Activated B cell treated with CpG ODN at 0.5 μM for 24 hours (primary cell): Measurements from ENCODE around the gene MAP6. TPM values are rescaled to one million over a fixed set of nuclear protein-coding genes. Genes with fewer than 3 reads are reported as not detected.

ENCODE experiments used
- ATAC-seq: fragments of 200-7000 bp; cut with Tn5 transposase; one replicate; pipeline ENCODE4 v1.10.0; 2021; ENCODE audit warnings: low read depth, mild to moderate bottlenecking, moderate library complexity
- CTCF ChIA-PET: fragments of 350-600 bp; sonication (Branson Sonifier 250); formaldehyde crosslinking; loops from one replicate; lab custom pipeline; 2021; ENCODE audit warnings: antibody characterized with exemption; lab: Charles Lee
- POLR2A ChIA-PET: fragments of 350-600 bp; sonication (Branson Sonifier 250); formaldehyde crosslinking; loops from one replicate; lab custom pipeline; 2021; ENCODE audit warnings: antibody characterized with exemption; lab: Charles Lee
- DNase-seq: peaks from one replicate; pipeline ENCODE4 v3.0.0; 2022
- H3K27ac Mint-ChIP-seq: one replicate; pipeline ENCODE4 v1.8.0; 2020; ENCODE audit warnings: mixed read lengths
- H3K27me3 Mint-ChIP-seq: one replicate; pipeline ENCODE4 v1.8.0; 2021; ENCODE audit warnings: mixed read lengths
- H3K36me3 Mint-ChIP-seq: one replicate; pipeline ENCODE4 v1.8.0; 2021; ENCODE audit warnings: low read depth, mixed read lengths
- H3K4me1 Mint-ChIP-seq: one replicate; pipeline ENCODE4 v1.8.0; 2021; ENCODE audit warnings: mixed read lengths
- H3K4me3 Mint-ChIP-seq: one replicate; pipeline ENCODE4 v1.8.0; 2020; ENCODE audit warnings: mild to moderate bottlenecking, mixed read lengths
- H3K9me3 Mint-ChIP-seq: one replicate; pipeline ENCODE4 v1.8.0; 2020; ENCODE audit warnings: mixed read lengths
- CTCF ChIP-seq: fragments of 200-600 bp; IDR thresholded peaks from one replicate; pipeline ENCODE4 v1.8.0; 2022; ENCODE audit warnings: antibody characterized with exemption, mild to moderate bottlenecking
- intact Hi-C: fragments of 100-400 bp; cut with micrococcal nuclease; formaldehyde crosslinking; loops from one replicate; pipeline ENCODE4 v1.15.1; 2024
- total RNA-seq: library from RNA; stranded (reverse); gene quantifications from 2 replicates; pipeline ENCODE4 v1.2.3, GENCODE V29; 2022

Gene MAP6
- total RNA-seq, 1 donor from 2014 or later, result 0.40 TPM

- POLR2A ChIA-PET, result interaction anchor here (0.5 kb wide), 1 partner anchor 553 kb away, joined by 3 read pairs; no protein-coding TSS in a partner anchor
- TF ChIP-seq CTCF, result no peak
- Mint-ChIP-seq H3K36me3 (no peaks in the 10 kb centered on the region), H3K9me3 (no peaks in the 10 kb centered on the region), H3K27me3 (peaks cover 4% of the 10 kb centered on the region), H3K4me1 (peaks cover 20% of the 10 kb centered on the region), H3K27ac (no peak overlapping the region), H3K4me3 (no peak overlapping the region)
- ATAC-seq (no peak), DNase-seq (no peak)
- intact Hi-C loops, result no loop called here
- CTCF ChIA-PET, result interaction anchor here (0.6 to 1.4 kb wide), 2 partner anchors 112 to 991 kb away, joined by 3 to 4 read pairs; no protein-coding TSS in a partner anchor
These were observed 74.6 kb downstream of the MAP6 start for GRCh38 chr11:75594211-75594610.

GRCh38 chr11:75593286-75593915 is 75.4 kb downstream of the MAP6 start:
- Mint-ChIP-seq H3K36me3 (no peaks in the 10 kb centered on the region), H3K27ac (no peak overlapping the region), H3K4me1 (peaks cover 16% of the 10 kb centered on the region), H3K27me3 (peaks cover 4% of the 10 kb centered on the region), H3K9me3 (no peaks in the 10 kb centered on the region), H3K4me3 (no peak overlapping the region)
- no peak for TF ChIP-seq CTCF
- DNase-seq (no peak), ATAC-seq (no peak)
- intact Hi-C loops, result no loop called here
- CTCF ChIA-PET, result interaction anchor here (1.4 kb wide), 1 partner anchor 113 kb away, joined by 4 read pairs; no protein-coding TSS in a partner anchor
- POLR2A ChIA-PET, result interaction anchor here (0.5 kb wide), 1 partner anchor 554 kb away, joined by 3 read pairs; no protein-coding TSS in a partner anchor

GRCh38 chr11:75592715-75593114 is 76.1 kb downstream of the MAP6 start:
- ChIA-PET CTCF (no interaction called here), POLR2A (no interaction called here)
- ATAC-seq (no peak), DNase-seq (no peak)
- no peaks in the 10 kb centered on the region for H3K36me3 Mint-ChIP-seq
- H3K27me3 Mint-ChIP-seq, result peaks cover 4% of the 10 kb centered on the region
- H3K9me3 Mint-ChIP-seq, result no peaks in the 10 kb centered on the region
- H3K4me1 Mint-ChIP-seq, result peaks cover 16% of the 10 kb centered on the region
- TF ChIP-seq CTCF, result no peak
- intact Hi-C loops, result no loop called here
- H3K27ac Mint-ChIP-seq, result no peak overlapping the region
- H3K4me3 Mint-ChIP-seq, result no peak overlapping the region

- CTCF ChIA-PET, result no interaction called here
- ATAC-seq (no peak), DNase-seq (no peak)
- H3K36me3 Mint-ChIP-seq, result no peaks in the 10 kb centered on the region
- TF ChIP-seq CTCF, result no peak
- H3K9me3 Mint-ChIP-seq, result no peaks in the 10 kb centered on the region
- no peak overlapping the region for H3K27ac Mint-ChIP-seq
- intact Hi-C loops, result no loop called here
- no peak overlapping the region for H3K4me3 Mint-ChIP-seq
- peaks cover 4% of the 10 kb centered on the region for H3K27me3 Mint-ChIP-seq
- peaks cover 16% of the 10 kb centered on the region for H3K4me1 Mint-ChIP-seq
- POLR2A ChIA-PET, result no interaction called here
These were observed 76.9 kb downstream of the MAP6 start for GRCh38 chr11:75591966-75592365.

GRCh38 chr11:75591371-75591770 is 77.5 kb downstream of the MAP6 start:
- peaks cover 4% of the 10 kb centered on the region for H3K27me3 Mint-ChIP-seq
- ATAC-seq (no peak), DNase-seq (no peak)
- H3K4me3 Mint-ChIP-seq, result no peak overlapping the region
- ChIA-PET CTCF (no interaction called here), POLR2A (no interaction called here)
- peaks cover 13% of the 10 kb centered on the region for H3K4me1 Mint-ChIP-seq
- no peaks in the 10 kb centered on the region for H3K36me3 Mint-ChIP-seq
- no peak for TF ChIP-seq CTCF
- intact Hi-C loops, result no loop called here
- no peaks in the 10 kb centered on the region for H3K9me3 Mint-ChIP-seq
- no peak overlapping the region for H3K27ac Mint-ChIP-seq
